ENCODE results near the gene CCDC150.
A peak's percentile ranks its signal among the peaks of the same experiment; 100 is the strongest.

- TF ChIP-seq, protein P1, sequence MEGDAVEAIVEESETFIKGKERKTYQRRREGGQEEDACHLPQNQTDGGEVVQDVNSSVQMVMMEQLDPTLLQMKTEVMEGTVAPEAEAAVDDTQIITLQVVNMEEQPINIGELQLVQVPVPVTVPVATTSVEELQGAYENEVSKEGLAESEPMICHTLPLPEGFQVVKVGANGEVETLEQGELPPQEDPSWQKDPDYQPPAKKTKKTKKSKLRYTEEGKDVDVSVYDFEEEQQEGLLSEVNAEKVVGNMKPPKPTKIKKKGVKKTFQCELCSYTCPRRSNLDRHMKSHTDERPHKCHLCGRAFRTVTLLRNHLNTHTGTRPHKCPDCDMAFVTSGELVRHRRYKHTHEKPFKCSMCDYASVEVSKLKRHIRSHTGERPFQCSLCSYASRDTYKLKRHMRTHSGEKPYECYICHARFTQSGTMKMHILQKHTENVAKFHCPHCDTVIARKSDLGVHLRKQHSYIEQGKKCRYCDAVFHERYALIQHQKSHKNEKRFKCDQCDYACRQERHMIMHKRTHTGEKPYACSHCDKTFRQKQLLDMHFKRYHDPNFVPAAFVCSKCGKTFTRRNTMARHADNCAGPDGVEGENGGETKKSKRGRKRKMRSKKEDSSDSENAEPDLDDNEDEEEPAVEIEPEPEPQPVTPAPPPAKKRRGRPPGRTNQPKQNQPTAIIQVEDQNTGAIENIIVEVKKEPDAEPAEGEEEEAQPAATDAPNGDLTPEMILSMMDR (IDR thresholded peaks at IDR 0.05; ENCODE audit: low read depth, low read length, missing input control), result no peak
- TF ChIP-seq RAD21 (IDR thresholded peaks at IDR 0.05), result peak in 1 of 2 donors; percentile 8
- no peak for TF ChIP-seq TAF1 (conservative IDR thresholded peaks at IDR 0.05)
- TF ChIP-seq, protein P2, sequence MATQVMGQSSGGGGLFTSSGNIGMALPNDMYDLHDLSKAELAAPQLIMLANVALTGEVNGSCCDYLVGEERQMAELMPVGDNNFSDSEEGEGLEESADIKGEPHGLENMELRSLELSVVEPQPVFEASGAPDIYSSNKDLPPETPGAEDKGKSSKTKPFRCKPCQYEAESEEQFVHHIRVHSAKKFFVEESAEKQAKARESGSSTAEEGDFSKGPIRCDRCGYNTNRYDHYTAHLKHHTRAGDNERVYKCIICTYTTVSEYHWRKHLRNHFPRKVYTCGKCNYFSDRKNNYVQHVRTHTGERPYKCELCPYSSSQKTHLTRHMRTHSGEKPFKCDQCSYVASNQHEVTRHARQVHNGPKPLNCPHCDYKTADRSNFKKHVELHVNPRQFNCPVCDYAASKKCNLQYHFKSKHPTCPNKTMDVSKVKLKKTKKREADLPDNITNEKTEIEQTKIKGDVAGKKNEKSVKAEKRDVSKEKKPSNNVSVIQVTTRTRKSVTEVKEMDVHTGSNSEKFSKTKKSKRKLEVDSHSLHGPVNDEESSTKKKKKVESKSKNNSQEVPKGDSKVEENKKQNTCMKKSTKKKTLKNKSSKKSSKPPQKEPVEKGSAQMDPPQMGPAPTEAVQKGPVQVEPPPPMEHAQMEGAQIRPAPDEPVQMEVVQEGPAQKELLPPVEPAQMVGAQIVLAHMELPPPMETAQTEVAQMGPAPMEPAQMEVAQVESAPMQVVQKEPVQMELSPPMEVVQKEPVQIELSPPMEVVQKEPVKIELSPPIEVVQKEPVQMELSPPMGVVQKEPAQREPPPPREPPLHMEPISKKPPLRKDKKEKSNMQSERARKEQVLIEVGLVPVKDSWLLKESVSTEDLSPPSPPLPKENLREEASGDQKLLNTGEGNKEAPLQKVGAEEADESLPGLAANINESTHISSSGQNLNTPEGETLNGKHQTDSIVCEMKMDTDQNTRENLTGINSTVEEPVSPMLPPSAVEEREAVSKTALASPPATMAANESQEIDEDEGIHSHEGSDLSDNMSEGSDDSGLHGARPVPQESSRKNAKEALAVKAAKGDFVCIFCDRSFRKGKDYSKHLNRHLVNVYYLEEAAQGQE (IDR thresholded peaks at IDR 0.05), result no peak
- no peak for TF ChIP-seq JUND (IDR thresholded peaks at IDR 0.05)
- no peak for TF ChIP-seq SP1 (IDR thresholded peaks at IDR 0.05)
Measured at GRCh38 chr2:196607073-196607472, 32.4 kb upstream of the CCDC150 start.
